Effector memory CD8-positive, alpha-beta T cell (primary cell): ENCODE measurements around the gene CLCF1.

ENCODE experiments used
- ATAC-seq: fragments of 150-1000 bp; cut with Tn5 transposase; replicated peaks from 2 replicates; pipeline ENCODE4 v1.10.0; 2021; ENCODE audit warnings: mild to moderate bottlenecking, moderate library complexity
- DNase-seq, 3 experiments: peaks; one replicate each; pipeline ENCODE4 v3.0.0; 2021
- H3K27ac Mint-ChIP-seq, 2 donors: one replicate each; pipeline ENCODE4 v1.8.0; 2022; ENCODE audit warnings: mild to moderate bottlenecking in 2 of 2, mixed read lengths in 2 of 2, moderate library complexity in 2 of 2
- H3K27me3 Mint-ChIP-seq, 2 donors: one replicate each; pipeline ENCODE4 v1.8.0; 2022; ENCODE audit warnings: mixed read lengths in 2 of 2
- H3K36me3 Mint-ChIP-seq: one replicate; pipeline ENCODE4 v1.8.0; 2022; ENCODE audit warnings: mild to moderate bottlenecking, moderate library complexity, mixed read lengths; ENCODE audit not compliant: insufficient read depth
- H3K4me1 Mint-ChIP-seq, 2 donors: one replicate each; pipeline ENCODE4 v1.8.0; 2022; ENCODE audit warnings: low read depth in 2 of 2, mixed read lengths in 2 of 2
- H3K4me3 Mint-ChIP-seq, 2 donors: one replicate each; pipeline ENCODE4 v1.8.0; 2022; ENCODE audit warnings: mild to moderate bottlenecking in 2 of 2, mixed read lengths in 2 of 2, moderate library complexity in 2 of 2
- H3K9me3 Mint-ChIP-seq, 2 donors: one replicate each; pipeline ENCODE4 v1.8.0; 2022; ENCODE audit warnings: mixed read lengths in 2 of 2

Gene CLCF1

GRCh38 chr11:67413266-67413849 is 40.0 kb upstream of the CLCF1 start:
- peak overlapping the region; percentile 20 to 80 for H3K27ac Mint-ChIP-seq
- peak overlapping the region; percentile 57 to 74 for H3K4me3 Mint-ChIP-seq
- H3K36me3 Mint-ChIP-seq, result peaks cover 32% of the 10 kb centered on the region
- H3K9me3 Mint-ChIP-seq, result no peaks in the 10 kb centered on the region
- no peaks in the 10 kb centered on the region for H3K27me3 Mint-ChIP-seq
- DNase-seq (no peak), ATAC-seq (no peak)
- peaks cover 74 to 79% of the 10 kb centered on the region in 2 donors for H3K4me1 Mint-ChIP-seq

GRCh38 chr11:67412495-67413179 is 39.2 kb upstream of the CLCF1 start:
- ATAC-seq (no peak), DNase-seq (no peak)
- Mint-ChIP-seq H3K36me3 (peaks cover 37% of the 10 kb centered on the region), H3K9me3 (no peaks in the 10 kb centered on the region), H3K27me3 (no peaks in the 10 kb centered on the region), H3K4me3 (peak overlapping the region; percentile 57 to 97), H3K27ac (peak overlapping the region; percentile 35 to 80), H3K4me1 (peaks cover 75 to 81% of the 10 kb centered on the region in 2 donors)

GRCh38 chr11:67411785-67412152 is 38.4 kb upstream of the CLCF1 start:
- Mint-ChIP-seq H3K9me3 (no peaks in the 10 kb centered on the region), H3K27ac (no peak overlapping the region), H3K4me1 (peaks cover 75 to 81% of the 10 kb centered on the region in 2 donors), H3K36me3 (peaks cover 46% of the 10 kb centered on the region), H3K4me3 (peak overlapping the region; percentile 44 to 97), H3K27me3 (no peaks in the 10 kb centered on the region)
- no peak for DNase-seq
- no peak for ATAC-seq

- Mint-ChIP-seq H3K4me1 (peaks cover 75 to 80% of the 10 kb centered on the region in 2 donors), H3K27ac (peak overlapping the region; percentile 89), H3K9me3 (no peaks in the 10 kb centered on the region), H3K36me3 (peaks cover 48% of the 10 kb centered on the region), H3K4me3 (peak overlapping the region; percentile 97 to 99), H3K27me3 (no peaks in the 10 kb centered on the region)
- DNase-seq (no peak), ATAC-seq (no peak)
These were observed 37.8 kb upstream of the CLCF1 start for GRCh38 chr11:67410984-67411784.

- Mint-ChIP-seq H3K36me3 (peaks cover 53% of the 10 kb centered on the region), H3K4me1 (peaks cover 74 to 81% of the 10 kb centered on the region in 2 donors), H3K27me3 (no peaks in the 10 kb centered on the region), H3K4me3 (peak overlapping the region; percentile 97 to 99), H3K9me3 (no peaks in the 10 kb centered on the region), H3K27ac (peak overlapping the region; percentile 89)
- ATAC-seq (no peak), DNase-seq (no peak)
These were observed 37.0 kb upstream of the CLCF1 start for GRCh38 chr11:67410369-67410831.

GRCh38 chr11:67409781-67410368 is 36.5 kb upstream of the CLCF1 start:
- Mint-ChIP-seq H3K27ac (peak overlapping the region; percentile 89), H3K4me1 (peaks cover 75 to 83% of the 10 kb centered on the region in 2 donors), H3K27me3 (no peaks in the 10 kb centered on the region), H3K9me3 (no peaks in the 10 kb centered on the region), H3K4me3 (peak overlapping the region; percentile 97 to 99), H3K36me3 (peaks cover 52% of the 10 kb centered on the region)
- ATAC-seq, result no peak
- no peak for DNase-seq

- ATAC-seq (peak; percentile 88), DNase-seq (peak; percentile 73 to 74 (median 74))
- H3K9me3 Mint-ChIP-seq, result no peaks in the 10 kb centered on the region
- H3K4me3 Mint-ChIP-seq, result peak overlapping the region; percentile 97 to 99
- H3K27me3 Mint-ChIP-seq, result no peaks in the 10 kb centered on the region
- H3K36me3 Mint-ChIP-seq, result peaks cover 52% of the 10 kb centered on the region
- H3K27ac Mint-ChIP-seq, result peak overlapping the region; percentile 89
- H3K4me1 Mint-ChIP-seq, result peaks cover 79 to 87% of the 10 kb centered on the region in 2 donors
These were observed 35.9 kb upstream of the CLCF1 start for GRCh38 chr11:67409261-67409666.

- peak; percentile 9 for ATAC-seq
- Mint-ChIP-seq H3K4me3 (peak overlapping the region; percentile 97 to 99), H3K36me3 (peaks cover 57% of the 10 kb centered on the region), H3K27me3 (no peaks in the 10 kb centered on the region), H3K27ac (peak overlapping the region; percentile 89), H3K4me1 (peaks cover 76 to 84% of the 10 kb centered on the region in 2 donors), H3K9me3 (no peaks in the 10 kb centered on the region)
- no peak for DNase-seq
These were observed 35.2 kb upstream of the CLCF1 start for GRCh38 chr11:67408437-67409200.

- no peaks in the 10 kb centered on the region for H3K9me3 Mint-ChIP-seq
- ATAC-seq, result no peak
- DNase-seq, result no peak
- peaks cover 61% of the 10 kb centered on the region for H3K36me3 Mint-ChIP-seq
- H3K27ac Mint-ChIP-seq, result peak overlapping the region; percentile 89
- H3K4me3 Mint-ChIP-seq, result peak overlapping the region; percentile 97 to 99
- no peaks in the 10 kb centered on the region for H3K27me3 Mint-ChIP-seq
- peaks cover 73 to 80% of the 10 kb centered on the region in 2 donors for H3K4me1 Mint-ChIP-seq
These were observed 34.3 kb upstream of the CLCF1 start for GRCh38 chr11:67407688-67408163.

- H3K36me3 Mint-ChIP-seq, result peaks cover 65% of the 10 kb centered on the region
- DNase-seq (no peak), ATAC-seq (no peak)
- peak overlapping the region; percentile 89 for H3K27ac Mint-ChIP-seq
- peaks cover 67 to 74% of the 10 kb centered on the region in 2 donors for H3K4me1 Mint-ChIP-seq
- H3K4me3 Mint-ChIP-seq, result peak overlapping the region; percentile 97 to 99
- H3K9me3 Mint-ChIP-seq, result no peaks in the 10 kb centered on the region
- no peaks in the 10 kb centered on the region for H3K27me3 Mint-ChIP-seq
These were observed 33.7 kb upstream of the CLCF1 start for GRCh38 chr11:67406969-67407687.

- peak overlapping the region; percentile 97 to 99 for H3K4me3 Mint-ChIP-seq
- H3K27me3 Mint-ChIP-seq, result no peaks in the 10 kb centered on the region
- DNase-seq, result no peak
- H3K27ac Mint-ChIP-seq, result peak overlapping the region; percentile 89
- ATAC-seq, result no peak
- H3K36me3 Mint-ChIP-seq, result peaks cover 63% of the 10 kb centered on the region
- no peaks in the 10 kb centered on the region for H3K9me3 Mint-ChIP-seq
- H3K4me1 Mint-ChIP-seq, result peaks cover 61 to 67% of the 10 kb centered on the region in 2 donors
These were observed 33.1 kb upstream of the CLCF1 start for GRCh38 chr11:67406420-67406968.
